Esophagus muscularis mucosa (tissue), 4 donors: ENCODE data around the gene CHST9. TPM values are rescaled to one million over a fixed set of nuclear protein-coding genes. Genes with fewer than 3 reads are reported as not detected.

ENCODE experiments used
- DNase-seq: peaks from one replicate; pipeline ENCODE4 v3.0.0-alpha.2; 2017; ENCODE audit errors: extremely low spot score
- H3K27ac ChIP-seq, 4 donors: fragments of 200-600 bp; sonication (generic); replicated peaks in 1 of 4; 1 replicate in 3 of 4; 2 replicates in 1 of 4; pipeline ENCODE4 v1.5.1; 2016 to 2019; ENCODE audit warnings: mild to moderate bottlenecking in 1 of 4
- H3K27me3 ChIP-seq, 4 donors: fragments of 200-600 bp; sonication (generic); one replicate each; pipeline versions ENCODE4 v1.5.1 to v1.6.0; 2016 to 2019
- H3K36me3 ChIP-seq, 4 donors: fragments of 200-600 bp; sonication (generic); one replicate each; pipeline ENCODE4 v1.5.1; 2016 to 2019
- H3K4me1 ChIP-seq, 4 donors: fragments of 200-600 bp; sonication (generic); one replicate each; pipeline ENCODE4 v1.5.1; 2016 to 2019
- H3K4me3 ChIP-seq, 4 donors: fragments of 200-600 bp; sonication (generic); 1 replicate in 2 of 4; 2 replicates in 2 of 4; pipeline ENCODE4 v1.5.1; 2016 to 2019; ENCODE audit warnings: mild to moderate bottlenecking in 4 of 4, moderate library complexity in 1 of 4
- H3K9me3 ChIP-seq, 4 donors: fragments of 200-600 bp; sonication (generic); 1 replicate in 3 of 4; 2 replicates in 1 of 4; pipeline ENCODE4 v1.5.1; 2016 to 2019
- EP300 ChIP-seq: sonication (generic); formaldehyde crosslinking; IDR thresholded peaks from one replicate; pipeline ENCODE4 v1.6.1; 2017; ENCODE audit warnings: antibody characterized with exemption
- POLR2A ChIP-seq: fragments of 450-650 bp; IDR thresholded peaks from one replicate; pipeline ENCODE4 v1.6.1; 2017; ENCODE audit warnings: antibody characterized with exemption, moderate library complexity, mild to moderate bottlenecking, low read depth
- POLR2AphosphoS5 ChIP-seq, 2 donors: sonication (generic); formaldehyde crosslinking; IDR thresholded peaks; one replicate each; pipeline ENCODE4 v1.6.1; 2017; ENCODE audit warnings: antibody characterized with exemption in 2 of 2
- WGBS: methylation state at CpG from one replicate; pipeline ENCODE4 v1.1.5; 2018; 5-methylcytosine and 5-hydroxymethylcytosine counted together
- intact Hi-C: fragments of 100-400 bp; cut with DNase I; formaldehyde crosslinking; loops from one replicate; pipeline ENCODE4 v1.15.1; 2023
- total RNA-seq, 4 donors: library from RNA; depleted of rRNA; stranded (reverse); fragments of >200 nt; gene quantifications; one replicate each; pipeline versions ENCODE4 v1.1.0 to v1.2.1, GENCODE V29; 2016
- TF ChIP-seq, protein P1 (sequence below), 3 experiments: fragments of 200-600 bp in 2 of 3; fragments of 450-650 bp in 1 of 3; sonication (generic) in 2 of 3; IDR thresholded peaks; one replicate each; pipeline ENCODE4 v1.5.1; 2017 to 2019; ENCODE audit warnings: antibody characterized with exemption in 3 of 3, mild to moderate bottlenecking in 2 of 3, moderate library complexity in 1 of 3

The CHST9 gene
- total RNA-seq, 4 donors from 2014 or later, result 0.42 to 2.4 (median 1.4) TPM

DNA sequence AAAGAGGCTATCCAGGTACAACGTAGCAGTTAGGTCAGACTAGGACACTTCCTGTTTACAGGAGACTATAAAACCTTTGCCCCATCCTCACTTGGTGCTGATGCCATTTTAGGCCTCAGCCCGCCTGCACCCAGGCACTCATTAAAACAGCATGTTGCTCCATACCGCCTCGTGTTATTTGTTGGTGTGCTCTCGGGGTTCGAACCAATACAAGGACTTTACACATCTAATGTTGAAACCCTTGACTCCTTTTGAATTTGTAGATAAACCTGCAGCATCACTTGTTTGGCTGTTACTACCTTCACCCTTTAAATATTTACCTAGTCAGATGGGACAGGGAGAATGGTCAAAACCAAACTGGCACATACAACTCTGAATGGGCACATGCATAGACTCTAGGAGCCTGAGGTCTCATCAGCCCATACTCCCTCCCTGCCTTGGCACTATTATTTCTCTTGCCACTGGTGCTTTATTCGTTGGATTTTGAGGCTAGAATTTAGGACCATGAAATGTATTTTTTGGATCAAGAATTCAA is 40.9 kb upstream of the CHST9 start:
- Histone ChIP-seq H3K4me1 (no peaks in the 10 kb centered on the region), H3K9me3 (no peaks in the 10 kb centered on the region), H3K36me3 (no peaks in the 10 kb centered on the region), H3K27ac (no peak overlapping the region), H3K4me3 (no peak overlapping the region), H3K27me3 (no peaks in the 10 kb centered on the region)
- DNase-seq, result no peak
- WGBS, result 86% methylated on average over 7 of the region's 7 CpGs
- intact Hi-C loops, result no loop called here
- TF ChIP-seq, protein P1, sequence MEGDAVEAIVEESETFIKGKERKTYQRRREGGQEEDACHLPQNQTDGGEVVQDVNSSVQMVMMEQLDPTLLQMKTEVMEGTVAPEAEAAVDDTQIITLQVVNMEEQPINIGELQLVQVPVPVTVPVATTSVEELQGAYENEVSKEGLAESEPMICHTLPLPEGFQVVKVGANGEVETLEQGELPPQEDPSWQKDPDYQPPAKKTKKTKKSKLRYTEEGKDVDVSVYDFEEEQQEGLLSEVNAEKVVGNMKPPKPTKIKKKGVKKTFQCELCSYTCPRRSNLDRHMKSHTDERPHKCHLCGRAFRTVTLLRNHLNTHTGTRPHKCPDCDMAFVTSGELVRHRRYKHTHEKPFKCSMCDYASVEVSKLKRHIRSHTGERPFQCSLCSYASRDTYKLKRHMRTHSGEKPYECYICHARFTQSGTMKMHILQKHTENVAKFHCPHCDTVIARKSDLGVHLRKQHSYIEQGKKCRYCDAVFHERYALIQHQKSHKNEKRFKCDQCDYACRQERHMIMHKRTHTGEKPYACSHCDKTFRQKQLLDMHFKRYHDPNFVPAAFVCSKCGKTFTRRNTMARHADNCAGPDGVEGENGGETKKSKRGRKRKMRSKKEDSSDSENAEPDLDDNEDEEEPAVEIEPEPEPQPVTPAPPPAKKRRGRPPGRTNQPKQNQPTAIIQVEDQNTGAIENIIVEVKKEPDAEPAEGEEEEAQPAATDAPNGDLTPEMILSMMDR (IDR thresholded peaks at IDR 0.05), result no peak
- TF ChIP-seq POLR2A (no peak), POLR2AphosphoS5 (IDR thresholded peaks at IDR 0.05) (no peak), EP300 (no peak)

DNA sequence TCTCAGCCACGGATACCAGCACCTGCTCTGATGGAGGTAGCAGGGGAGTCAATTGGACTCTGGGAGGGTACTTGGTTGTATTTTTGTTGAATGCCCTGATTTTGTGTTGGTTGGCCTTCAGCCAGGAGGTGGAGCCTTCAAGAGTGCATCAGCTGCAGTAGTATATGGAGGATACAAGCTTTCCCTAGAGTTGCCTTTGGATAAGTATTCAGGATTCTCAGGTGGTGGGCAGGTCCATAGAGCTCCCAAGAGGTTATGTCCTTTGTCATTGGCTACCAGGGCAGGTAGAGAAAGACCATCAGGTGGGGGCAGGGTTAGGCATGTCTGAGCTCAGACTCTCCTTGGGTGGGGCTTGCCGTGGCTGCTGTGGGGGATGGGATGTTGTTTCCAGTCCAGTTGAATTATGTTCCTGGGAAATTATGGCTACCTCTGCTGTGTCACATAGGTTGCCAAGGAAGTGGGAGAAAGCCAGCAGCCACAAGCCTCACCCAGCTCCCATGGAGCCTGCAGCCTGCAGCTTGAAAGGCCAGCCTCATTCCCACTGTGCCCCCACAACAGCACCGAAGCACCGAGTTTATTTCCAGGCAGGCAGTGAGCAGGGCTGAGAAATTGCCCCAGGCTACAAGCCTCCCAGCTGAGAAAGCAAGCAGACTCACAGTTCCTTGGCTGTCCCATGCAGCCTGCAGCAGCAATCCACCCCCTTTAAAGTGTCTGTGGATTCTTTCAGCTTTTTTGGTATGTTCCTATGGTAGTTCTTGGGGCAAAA is 38.6 kb upstream of the CHST9 start:
- WGBS, result 34% methylated on average over 2 of the region's 4 CpGs
- H3K36me3 ChIP-seq, result no peaks in the 10 kb centered on the region
- no peak for DNase-seq
- H3K4me1 ChIP-seq, result no peaks in the 10 kb centered on the region
- H3K4me3 ChIP-seq, result no peak overlapping the region
- no peaks in the 10 kb centered on the region for H3K27me3 ChIP-seq
- TF ChIP-seq, protein P1 (IDR thresholded peaks at IDR 0.05), result no peak
- no peak for TF ChIP-seq EP300
- TF ChIP-seq POLR2A, result no peak
- TF ChIP-seq POLR2AphosphoS5 (IDR thresholded peaks at IDR 0.05), result no peak
- no peak overlapping the region for H3K27ac ChIP-seq
- no peaks in the 10 kb centered on the region for H3K9me3 ChIP-seq
- intact Hi-C loops, result no loop called here

DNA sequence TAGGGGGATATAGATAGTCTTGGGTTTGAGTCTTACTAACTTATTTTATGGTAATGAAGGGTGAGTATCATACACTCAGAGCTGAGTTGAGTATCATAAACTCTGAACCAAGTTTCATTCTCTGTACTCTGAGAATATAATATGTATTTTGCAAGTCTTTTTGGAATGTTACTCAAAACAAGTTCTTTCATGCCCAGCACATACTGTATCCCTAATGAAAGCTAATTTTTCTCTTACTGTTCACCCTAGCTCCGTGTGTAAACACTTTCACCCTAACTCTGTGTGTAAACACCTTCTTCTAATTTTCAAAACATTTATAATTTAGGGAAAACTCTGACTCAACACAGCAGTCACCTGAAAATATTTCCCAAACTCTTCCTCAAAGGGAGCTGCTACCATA is 29.7 kb upstream of the CHST9 start:
- no peak for DNase-seq
- Histone ChIP-seq H3K27ac (no peak overlapping the region), H3K27me3 (no peaks in the 10 kb centered on the region), H3K36me3 (no peaks in the 10 kb centered on the region), H3K4me1 (no peaks in the 10 kb centered on the region), H3K4me3 (no peak overlapping the region), H3K9me3 (no peaks in the 10 kb centered on the region)
- 68% methylated on average over 1 of the region's 1 CpG for WGBS
- TF ChIP-seq POLR2AphosphoS5 (IDR thresholded peaks at IDR 0.05), result no peak
- no peak for TF ChIP-seq EP300
- no peak for TF ChIP-seq POLR2A
- TF ChIP-seq, protein P1 (IDR thresholded peaks at IDR 0.05), result no peak
- intact Hi-C loops, result no loop called here

DNA sequence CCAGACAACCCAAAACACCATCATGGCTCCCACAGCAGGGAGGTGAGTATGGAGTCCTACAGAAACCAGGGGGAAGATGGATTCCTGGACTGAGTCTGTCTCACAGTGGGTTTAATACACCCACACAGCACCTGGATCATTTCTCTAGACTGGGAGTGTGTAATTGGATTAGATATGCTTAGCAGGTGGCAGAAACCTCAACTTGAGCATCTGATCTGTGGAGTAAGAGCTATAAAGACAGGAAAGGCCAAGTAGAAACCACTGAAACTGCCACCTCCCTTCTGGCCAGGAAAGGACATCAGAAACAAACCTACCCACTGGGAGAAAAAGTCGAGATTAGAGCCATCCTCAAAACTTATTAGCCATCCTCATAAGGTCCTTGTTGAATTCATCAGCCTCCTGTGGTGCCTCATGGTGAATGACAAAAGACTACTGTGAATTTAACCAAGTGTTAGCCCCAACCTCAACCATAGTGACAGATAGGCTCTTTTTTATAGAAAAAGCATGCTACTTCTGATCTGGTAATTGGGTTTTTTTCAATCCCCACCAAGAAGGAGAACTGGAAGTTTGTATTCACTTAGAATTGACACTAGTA is 28.1 kb upstream of the CHST9 start:
- Histone ChIP-seq H3K4me3 (no peak overlapping the region), H3K27ac (no peak overlapping the region), H3K36me3 (no peaks in the 10 kb centered on the region), H3K4me1 (no peaks in the 10 kb centered on the region), H3K27me3 (no peaks in the 10 kb centered on the region), H3K9me3 (no peaks in the 10 kb centered on the region)
- DNase-seq, result no peak
- intact Hi-C loops, result no loop called here
- WGBS, result 57% methylated on average over 1 of the region's 1 CpG
- TF ChIP-seq, protein P1 (IDR thresholded peaks at IDR 0.05), result no peak
- TF ChIP-seq EP300, result no peak
- TF ChIP-seq POLR2A, result no peak
